Mucosa of descending colon (tissue), 3 donors: ENCODE measurements around the gene OAF. TPM values are rescaled to one million over a fixed set of nuclear protein-coding genes. Genes with fewer than 3 reads are reported as not detected.

ENCODE experiments used
- ATAC-seq: fragments of 200-7000 bp; cut with Tn5 transposase; one replicate; pipeline ENCODE4 v1.9.1; 2020; ENCODE audit warnings: mild to moderate bottlenecking, moderate library complexity
- DNase-seq, 3 donors: peaks; one replicate each; pipeline ENCODE4 v3.0.0-alpha.2; 2020
- H3K36me3 ChIP-seq: fragments of 200-600 bp; one replicate; pipeline ENCODE4 v1.8.0; 2021; ENCODE audit warnings: low read depth, mild to moderate bottlenecking
- H3K4me1 ChIP-seq: fragments of 200-600 bp; one replicate; pipeline ENCODE4 v1.8.0; 2021; ENCODE audit warnings: low read depth, mild to moderate bottlenecking
- H3K4me3 ChIP-seq: fragments of 200-600 bp; one replicate; pipeline ENCODE4 v1.8.0; 2021; ENCODE audit warnings: mild to moderate bottlenecking
- H3K9me3 ChIP-seq: fragments of 200-600 bp; one replicate; pipeline ENCODE4 v1.8.0; 2021; ENCODE audit warnings: mild to moderate bottlenecking
- CTCF ChIP-seq: fragments of 200-600 bp; IDR thresholded peaks from one replicate; pipeline ENCODE4 v1.8.0; 2022; ENCODE audit warnings: antibody characterized with exemption, mild to moderate bottlenecking
- intact Hi-C, 2 donors: fragments of 100-400 bp; cut with DNase I in 1 of 2; cut with micrococcal nuclease in 1 of 2; formaldehyde crosslinking; loops; one replicate each; pipeline versions ENCODE4 v1.11.0 to v1.11.1; 2022; cut with DNase I, micrococcal nuclease
- total RNA-seq, 3 donors: library from RNA; stranded (reverse); fragmentation: NEBNext Ultra II Directional in 2 of 3; extraction: Animal tissue kit (Norgen Biotek cat#: 25700) in 2 of 3; gene quantifications; one replicate each; pipeline versions ENCODE4 v1.2.1 to v1.2.4, GENCODE V29; 2021 to 2023
- donor health status: DM: no; HTN: no; CAD: no; lungs with moderate emphysema.
- donor health status: DM: no; HTN: no; CAD: no.
- donor health status: DM: no; HTN: yes; CAD: no.

The OAF gene
- total RNA-seq, 3 donors from 2014 or later: 96.4 to 217 (median 133) TPM

GRCh38 chr11:120279502-120279901 lies 68.7 kb downstream of the OAF start:
- no peak overlapping the region for H3K4me3 ChIP-seq
- no peaks in the 10 kb centered on the region for H3K36me3 ChIP-seq
- DNase-seq (no peak), ATAC-seq (no peak)
- no peaks in the 10 kb centered on the region for H3K4me1 ChIP-seq
- H3K9me3 ChIP-seq: no peaks in the 10 kb centered on the region
- intact Hi-C loops: no loop called here
- TF ChIP-seq CTCF: no peak

Other genes starting within 250 kb of the OAF start
- 1 to 10 TPM; 4.0 to 6.3 (median 5.4) TPM for gene TRIM29, start 72.9 kb upstream of the OAF start, total RNA-seq
- gene POU2F3, start 29.1 kb downstream of the OAF start, total RNA-seq: 1 to 10 TPM; 1.1 to 3.0 (median 2.2) TPM
- gene TLCD5, start 114.3 kb downstream of the OAF start, total RNA-seq: 1 to 10 TPM in 1 of 3 donors, under 1 TPM in 2; 0.46 to 3.8 (median 0.51) TPM
- 100 to 1,000 TPM in 2 of 3 donors, 10 to 100 TPM in 1; 88.2 to 119 (median 114) TPM for gene ARHGEF12, start 125.4 kb downstream of the OAF start, total RNA-seq